Fibroblast of lung (primary cell): ENCODE data around the gene FCN2.

Experiments
- CTCF ChIP-seq, 2 donors: IDR thresholded peaks in 1 of 2; conservative IDR thresholded peaks in 1 of 2; 1 replicate in 1 of 2; 2 replicates in 1 of 2; pipeline ENCODE4 v1.5.1; 2011 to 2012; ENCODE audit warnings: low read length in 2 of 2, control low read depth in 1 of 2, inconsistent platforms in 1 of 2, low read depth in 1 of 2, mild to moderate bottlenecking in 1 of 2
- EZH2 ChIP-seq: IDR thresholded peaks from 2 replicates; pipeline ENCODE4 v1.5.1; 2012; ENCODE audit warnings: low read length, control low read depth, mild to moderate bottlenecking; ENCODE audit errors: missing control alignments

- TF ChIP-seq CTCF (conservative IDR thresholded peaks at IDR 0.05 in 1 of 2, IDR thresholded peaks at IDR 0.05 in 1 of 2; ENCODE audit: low read depth in 1 of 2, low read length in 2 of 2) (no peak), EZH2 (no peak)
These were observed 3.9 kb downstream of the FCN2 start for GRCh38 chr9:134884492-134884891.
